ENCODE measurements around the gene CDH7. TPM values are rescaled to one million over a fixed set of nuclear protein-coding genes. Genes with fewer than 3 reads are reported as not detected.

The CDH7 gene
- total and polyA plus RNA-seq, 2 of the 13 experiments (the other 11 are each of a cell fraction or from before 2014, with no cell fraction given), result not detected

GRCh38 chr18:65808759-65809158 lies 57.9 kb downstream of the CDH7 start:
- ATAC-seq, result no peak
- Histone ChIP-seq H3K27me3 (ENCODE audit: control insufficient read depth in 1 of 2, insufficient read depth in 2 of 2, low read length in 2 of 2) (no peaks in the 10 kb centered on the region; a peak in 1 of 5 replicates), H3K79me2 (ENCODE audit: insufficient read depth, low read length) (no peaks in the 10 kb centered on the region), H3K27ac (ENCODE audit: extremely low read length, insufficient read depth, low read length) (no peak overlapping the region), H3K4me3 (replicated peaks in 1 of 3; ENCODE audit: insufficient read depth in 1 of 3, low read depth in 2 of 3, low read length in 3 of 3) (no peak overlapping the region), H3K4me2 (ENCODE audit: low read depth, low read length) (no peak overlapping the region), H4K20me1 (ENCODE audit: insufficient read depth, low read length) (no peaks in the 10 kb centered on the region), H3K36me3 (replicated peaks in 1 of 2; ENCODE audit: control insufficient read depth in 1 of 2, insufficient read depth in 2 of 2, low read length in 2 of 2) (no peaks in the 10 kb centered on the region), H3K9ac (ENCODE audit: insufficient read depth, low read depth, low read length) (no peak overlapping the region), H3K9me3 (ENCODE audit: low read length) (no peaks in the 10 kb centered on the region), H3K4me1 (ENCODE audit: insufficient read depth, low read length) (no peaks in the 10 kb centered on the region), H2AFZ (ENCODE audit: low read length) (no peak overlapping the region)
- intact Hi-C loops (cut with micrococcal nuclease; ENCODE audit: unreplicated experiment) (no loop called here), in situ Hi-C loops (cut with HindIII; ENCODE audit: extremely low pct_ligation_motif_present, low pct_unique_long_range_greater_than_20kb) (no loop called here)
- no peak for FAIRE-seq
- BruUV-seq (replicated peaks), result no TSS peak
- ChIA-PET CTCF (ENCODE audit: low intra/inter-chr PET ratio, low total read pairs) (no interaction called here), POLR2A (no interaction called here)
- 2% methylated on average over 6 of the region's 6 CpGs for WGBS (ENCODE audit: low lambda C conversion rate)
- no peak for TF ChIP-seq FLYWCH1 (CRISPR knock-in tag; IDR thresholded peaks at IDR 0.05)
- no peak for TF ChIP-seq PHB2 (IDR thresholded peaks at IDR 0.05; ENCODE audit: partially characterized antibody)
- no peak for TF ChIP-seq JUN (CRISPR knock-in tag; IDR thresholded peaks at IDR 0.05)
- TF ChIP-seq SKI (IDR thresholded peaks at IDR 0.05; ENCODE audit: partially characterized antibody), result no peak
- no peak for DNase-seq (ENCODE audit: low spot score)

- in situ Hi-C loops (cut with HindIII; ENCODE audit: extremely low pct_ligation_motif_present, low pct_unique_long_range_greater_than_20kb), result no loop called here
- intact Hi-C loops (cut with micrococcal nuclease; ENCODE audit: unreplicated experiment), result no loop called here
- Histone ChIP-seq H3K79me2 (ENCODE audit: insufficient read depth, low read length) (no peaks in the 10 kb centered on the region), H2AFZ (ENCODE audit: low read length) (no peak overlapping the region), H3K27ac (ENCODE audit: extremely low read length, insufficient read depth, low read length) (no peak overlapping the region), H3K9me3 (ENCODE audit: low read length) (no peaks in the 10 kb centered on the region), H3K9ac (ENCODE audit: insufficient read depth, low read depth, low read length) (no peak overlapping the region), H3K4me1 (ENCODE audit: insufficient read depth, low read length) (no peaks in the 10 kb centered on the region), H3K4me3 (replicated peaks in 1 of 3; ENCODE audit: insufficient read depth in 1 of 3, low read depth in 2 of 3, low read length in 3 of 3) (no peak overlapping the region), H3K4me2 (ENCODE audit: low read depth, low read length) (no peak overlapping the region), H3K27me3 (ENCODE audit: control insufficient read depth in 1 of 2, insufficient read depth in 2 of 2, low read length in 2 of 2) (no peaks in the 10 kb centered on the region), H3K36me3 (replicated peaks in 1 of 2; ENCODE audit: control insufficient read depth in 1 of 2, insufficient read depth in 2 of 2, low read length in 2 of 2) (no peaks in the 10 kb centered on the region), H4K20me1 (ENCODE audit: insufficient read depth, low read length) (no peaks in the 10 kb centered on the region)
- WGBS (ENCODE audit: low lambda C conversion rate), result 2% methylated on average over 4 of the region's 4 CpGs
- DNase-seq (ENCODE audit: low spot score) (no peak), FAIRE-seq (no peak), ATAC-seq (no peak)
- ChIA-PET POLR2A (no interaction called here), CTCF (ENCODE audit: low intra/inter-chr PET ratio, low total read pairs) (no interaction called here)
- no TSS peak for BruUV-seq (replicated peaks)
- TF ChIP-seq ZNF619 (CRISPR knock-in tag; IDR thresholded peaks at IDR 0.05) (no peak), ZXDC (CRISPR knock-in tag; IDR thresholded peaks at IDR 0.05) (no peak), PLRG1 (conservative IDR thresholded peaks at IDR 0.05) (no peak), CENPT (CRISPR knock-in tag; IDR thresholded peaks at IDR 0.05; ENCODE audit: low read depth) (no peak), RFXANK (CRISPR knock-in tag; IDR thresholded peaks at IDR 0.05) (no peak), RBAK (CRISPR knock-in tag; IDR thresholded peaks at IDR 0.05) (no peak), CAMTA2 (CRISPR knock-in tag; IDR thresholded peaks at IDR 0.05; ENCODE audit: borderline replicate concordance) (no peak), ZNF792 (CRISPR knock-in tag; IDR thresholded peaks at IDR 0.05) (no peak), KMT2A (CRISPR knock-in tag; IDR thresholded peaks at IDR 0.05) (no peak), EHMT2 (IDR thresholded peaks at IDR 0.05; ENCODE audit: borderline replicate concordance, low read depth, low read length) (no peak), ZNF180 (CRISPR knock-in tag; IDR thresholded peaks at IDR 0.05; ENCODE audit: borderline replicate concordance, low read depth) (no peak), TIGD3 (CRISPR knock-in tag; IDR thresholded peaks at IDR 0.05; ENCODE audit: borderline replicate concordance) (no peak), ZSCAN12 (CRISPR knock-in tag; IDR thresholded peaks at IDR 0.05) (no peak), ZFYVE20 (CRISPR knock-in tag; IDR thresholded peaks at IDR 0.05; ENCODE audit: borderline replicate concordance, low read depth) (no peak)
Observed at GRCh38 chr18:65811307-65811706, 60.5 kb downstream of the CDH7 start.

All from HepG2 (cell line).